T-helper 2 cell treated with Interferon-gamma antibody and Interleukin-4, amounts not matched to agents 5 μg/mL and 100 μg/mL, for 36 hours (primary cell): ENCODE results near the gene TRIM45.
"Not testable (repeated sequence)": the region's sequence is repeated elsewhere in the genome, so short reads cannot be mapped to it uniquely, and the experiment has no call there.

Source experiments
- DNase-seq: peaks from one replicate; pipeline ENCODE4 v3.0.0; 2021; ENCODE audit warnings: low spot score
- H3K27ac Mint-ChIP-seq: one replicate; pipeline ENCODE4 v1.8.0; 2021; ENCODE audit warnings: mild to moderate bottlenecking, mixed read lengths
- H3K27me3 Mint-ChIP-seq: one replicate; pipeline ENCODE4 v1.8.0; 2021; ENCODE audit warnings: low read depth, mixed read lengths
- H3K36me3 Mint-ChIP-seq: one replicate; pipeline ENCODE4 v1.8.0; 2021; ENCODE audit warnings: low read depth, mixed read lengths
- H3K4me1 Mint-ChIP-seq: one replicate; pipeline ENCODE4 v1.8.0; 2021; ENCODE audit warnings: low read depth, mixed read lengths
- H3K4me3 Mint-ChIP-seq: one replicate; pipeline ENCODE4 v1.8.0; 2022; ENCODE audit warnings: mild to moderate bottlenecking, moderate library complexity, mixed read lengths
- H3K9me3 Mint-ChIP-seq: one replicate; pipeline ENCODE4 v1.8.0; 2021; ENCODE audit warnings: mixed read lengths

TRIM45 gene

GRCh38 chr1:117104986-117105385, 16.6 kb downstream of the TRIM45 start:
- Mint-ChIP-seq H3K27ac (no peak overlapping the region), H3K27me3 (no peaks in the 10 kb centered on the region), H3K36me3 (peaks cover 51% of the 10 kb centered on the region), H3K9me3 (no peaks in the 10 kb centered on the region), H3K4me3 (no peak overlapping the region), H3K4me1 (no peaks in the 10 kb centered on the region)
- no peak for DNase-seq

GRCh38 chr1:117101858-117102257, 19.7 kb downstream of the TRIM45 start:
- peaks cover 67% of the 10 kb centered on the region for H3K36me3 Mint-ChIP-seq
- H3K4me1 Mint-ChIP-seq, H3K4me3 Mint-ChIP-seq, H3K27ac Mint-ChIP-seq, H3K27me3 Mint-ChIP-seq, H3K9me3 Mint-ChIP-seq, DNase-seq: not testable (repeated sequence)

GRCh38 chr1:117101334-117101733, 20.2 kb downstream of the TRIM45 start:
- H3K27ac Mint-ChIP-seq, result no peak overlapping the region
- H3K27me3 Mint-ChIP-seq, result no peaks in the 10 kb centered on the region
- H3K4me1 Mint-ChIP-seq, result no peaks in the 10 kb centered on the region

GRCh38 chr1:117098287-117098890, 23.2 kb downstream of the TRIM45 start:
- H3K9me3 Mint-ChIP-seq, result no peaks in the 10 kb centered on the region
- H3K4me1 Mint-ChIP-seq, result peaks cover 7% of the 10 kb centered on the region
- DNase-seq, result no peak
- H3K27me3 Mint-ChIP-seq, result no peaks in the 10 kb centered on the region
- H3K27ac Mint-ChIP-seq, result no peak overlapping the region
- no peak overlapping the region for H3K4me3 Mint-ChIP-seq
- peaks cover 64% of the 10 kb centered on the region for H3K36me3 Mint-ChIP-seq

More at GRCh38 chr1:117101334-117101733, 20.2 kb downstream of the TRIM45 start:
- Mint-ChIP-seq H3K36me3 (peaks cover 65% of the 10 kb centered on the region), H3K9me3 (no peaks in the 10 kb centered on the region), H3K4me3 (no peak overlapping the region)
- no peak for DNase-seq

GRCh38 chr1:117097443-117097842, 24.1 kb downstream of the TRIM45 start:
- Mint-ChIP-seq H3K27me3 (no peaks in the 10 kb centered on the region), H3K4me3 (no peak overlapping the region), H3K27ac (no peak overlapping the region), H3K9me3 (no peaks in the 10 kb centered on the region), H3K4me1 (peaks cover 10% of the 10 kb centered on the region), H3K36me3 (peaks cover 66% of the 10 kb centered on the region)
- no peak for DNase-seq

- H3K4me1 Mint-ChIP-seq, result peaks cover 10% of the 10 kb centered on the region
- no peaks in the 10 kb centered on the region for H3K27me3 Mint-ChIP-seq
- peaks cover 62% of the 10 kb centered on the region for H3K36me3 Mint-ChIP-seq
- no peak overlapping the region for H3K27ac Mint-ChIP-seq
- no peaks in the 10 kb centered on the region for H3K9me3 Mint-ChIP-seq
- no peak for DNase-seq
- H3K4me3 Mint-ChIP-seq, result no peak overlapping the region
Measured at GRCh38 chr1:117096951-117097408, 24.6 kb downstream of the TRIM45 start.

GRCh38 chr1:117094841-117095604, 26.5 kb downstream of the TRIM45 start:
- no peak for DNase-seq
- no peak overlapping the region for H3K4me3 Mint-ChIP-seq
- H3K27me3 Mint-ChIP-seq, result no peaks in the 10 kb centered on the region
- H3K36me3 Mint-ChIP-seq, result peaks cover 69% of the 10 kb centered on the region
- peaks cover 10% of the 10 kb centered on the region for H3K4me1 Mint-ChIP-seq
- H3K27ac Mint-ChIP-seq, result no peak overlapping the region
- no peaks in the 10 kb centered on the region for H3K9me3 Mint-ChIP-seq

GRCh38 chr1:117093870-117094621, 27.5 kb downstream of the TRIM45 start:
- Mint-ChIP-seq H3K27ac (peak overlapping the region; percentile 39), H3K27me3 (no peaks in the 10 kb centered on the region), H3K36me3 (peaks cover 67% of the 10 kb centered on the region), H3K4me3 (no peak overlapping the region), H3K9me3 (no peaks in the 10 kb centered on the region), H3K4me1 (peaks cover 10% of the 10 kb centered on the region)
- peak; percentile 52 for DNase-seq

- H3K36me3 Mint-ChIP-seq, result peaks cover 66% of the 10 kb centered on the region
- H3K27ac Mint-ChIP-seq, result no peak overlapping the region
- no peak for DNase-seq
Measured at GRCh38 chr1:117093091-117093534, 28.4 kb downstream of the TRIM45 start.

GRCh38 chr1:117092594-117092993, 29.0 kb downstream of the TRIM45 start:
- no peak overlapping the region for H3K27ac Mint-ChIP-seq

More at GRCh38 chr1:117093091-117093534, 28.4 kb downstream of the TRIM45 start:
- no peak overlapping the region for H3K4me3 Mint-ChIP-seq
- H3K4me1 Mint-ChIP-seq, result peaks cover 10% of the 10 kb centered on the region
- no peaks in the 10 kb centered on the region for H3K27me3 Mint-ChIP-seq
- H3K9me3 Mint-ChIP-seq, result no peaks in the 10 kb centered on the region

GRCh38 chr1:117089996-117090395, 31.6 kb downstream of the TRIM45 start:
- Mint-ChIP-seq H3K27me3 (no peaks in the 10 kb centered on the region), H3K36me3 (peaks cover 64% of the 10 kb centered on the region), H3K9me3 (no peaks in the 10 kb centered on the region), H3K27ac (no peak overlapping the region), H3K4me1 (peaks cover 10% of the 10 kb centered on the region), H3K4me3 (no peak overlapping the region)
- DNase-seq, result no peak

More at GRCh38 chr1:117092594-117092993, 29.0 kb downstream of the TRIM45 start:
- Mint-ChIP-seq H3K36me3 (peaks cover 63% of the 10 kb centered on the region), H3K27me3 (no peaks in the 10 kb centered on the region), H3K4me1 (peaks cover 10% of the 10 kb centered on the region), H3K9me3 (no peaks in the 10 kb centered on the region), H3K4me3 (no peak overlapping the region)
- DNase-seq, result no peak

- no peak for DNase-seq
- Mint-ChIP-seq H3K4me1 (no peaks in the 10 kb centered on the region), H3K4me3 (no peak overlapping the region), H3K36me3 (peaks cover 55% of the 10 kb centered on the region), H3K27ac (no peak overlapping the region), H3K27me3 (no peaks in the 10 kb centered on the region), H3K9me3 (no peaks in the 10 kb centered on the region)
Measured at GRCh38 chr1:117087686-117088085, 33.9 kb downstream of the TRIM45 start.

GRCh38 chr1:117084231-117084630, 37.3 kb downstream of the TRIM45 start:
- H3K4me1 Mint-ChIP-seq, result no peaks in the 10 kb centered on the region
- no peaks in the 10 kb centered on the region for H3K9me3 Mint-ChIP-seq
- H3K27me3 Mint-ChIP-seq, result no peaks in the 10 kb centered on the region
- DNase-seq, result no peak
- H3K36me3 Mint-ChIP-seq, result peaks cover 49% of the 10 kb centered on the region
- no peak overlapping the region for H3K4me3 Mint-ChIP-seq
- no peak overlapping the region for H3K27ac Mint-ChIP-seq

GRCh38 chr1:117079737-117080136, 41.8 kb downstream of the TRIM45 start:
- H3K36me3 Mint-ChIP-seq, result peaks cover 71% of the 10 kb centered on the region
- no peaks in the 10 kb centered on the region for H3K9me3 Mint-ChIP-seq
- H3K4me1 Mint-ChIP-seq, result peaks cover 8% of the 10 kb centered on the region
- no peak overlapping the region for H3K4me3 Mint-ChIP-seq
- H3K27me3 Mint-ChIP-seq, result no peaks in the 10 kb centered on the region
- no peak for DNase-seq
- no peak overlapping the region for H3K27ac Mint-ChIP-seq
